Activated T-helper 2 cell treated with anti-CD3 and anti-CD28 coated beads, Interferon-gamma antibody, Interleukin-2, Interleukin-4, amounts not matched to agents 10 μg/mL and 5 μg/mL and 100 μg/mL, durations not matched to agents 14 hours and 24 hours and 36 hours (primary cell): Measurements from ENCODE around the gene ITGB7. TPM values are rescaled to one million over a fixed set of nuclear protein-coding genes. Genes with fewer than 3 reads are reported as not detected.

ENCODE experiments used
- DNase-seq: peaks from one replicate; pipeline ENCODE4 v3.0.0; 2021; ENCODE audit warnings: low spot score
- H3K27ac Mint-ChIP-seq: one replicate; pipeline ENCODE4 v1.8.0; 2021; ENCODE audit warnings: mixed read lengths
- H3K27me3 Mint-ChIP-seq: one replicate; pipeline ENCODE4 v1.8.0; 2021; ENCODE audit warnings: low read depth, mixed read lengths
- H3K36me3 Mint-ChIP-seq: one replicate; pipeline ENCODE4 v1.8.0; 2021; ENCODE audit warnings: low read depth, mixed read lengths
- H3K4me1 Mint-ChIP-seq: one replicate; pipeline ENCODE4 v1.8.0; 2021; ENCODE audit warnings: low read depth, mixed read lengths
- H3K4me3 Mint-ChIP-seq: one replicate; pipeline ENCODE4 v1.8.0; 2021; ENCODE audit warnings: low read depth, mild to moderate bottlenecking, moderate library complexity, mixed read lengths
- H3K9me3 Mint-ChIP-seq: one replicate; pipeline ENCODE4 v1.8.0; 2021; ENCODE audit warnings: mixed read lengths
- intact Hi-C: fragments of 100-400 bp; cut with micrococcal nuclease; formaldehyde crosslinking; loops from one replicate; pipeline ENCODE4 v1.15.1; 2023
- total RNA-seq: library from RNA; stranded (reverse); gene quantifications from 2 replicates; pipeline ENCODE4 v1.2.3, GENCODE V29; 2022

ITGB7 gene
- total RNA-seq, result 200 and 208 TPM in 2 replicates

DNA sequence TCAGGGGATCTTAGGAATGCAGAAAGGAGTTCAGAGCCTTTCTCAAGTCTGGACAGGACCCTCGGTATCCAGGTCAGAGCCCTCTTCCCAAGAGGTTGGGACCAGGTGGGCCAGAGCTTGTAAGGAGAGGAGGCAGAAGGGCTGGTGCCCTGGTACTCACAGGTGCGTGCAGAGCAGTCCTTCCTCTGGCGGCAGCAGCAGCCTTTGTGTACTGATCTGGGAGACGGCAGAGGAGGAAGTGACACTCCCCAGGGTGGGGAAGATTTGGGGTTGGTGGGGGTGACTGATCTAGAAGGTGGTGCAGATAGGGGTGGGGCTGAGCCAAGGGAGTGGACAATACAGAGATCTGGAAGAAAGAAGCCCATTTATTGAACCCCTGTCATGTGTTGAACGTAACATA lies at the start of gene ITGB7:
TSS of gene ITGB7 (minus strand) at position 210 of the 400 bp plus-strand sequence. CDS start 6,808 bp downstream, outside the sequence.
- H3K36me3 Mint-ChIP-seq, result peaks cover 38% of the 10 kb centered on the region
- intact Hi-C loops, result loop anchor here (2.0 to 10.0 kb wide), 2 partner anchors 118 to 298 kb away; partner anchors contain the start of genes NPFF and TARBP2
- peak; percentile 68 for DNase-seq
- no peaks in the 10 kb centered on the region for H3K27me3 Mint-ChIP-seq
- H3K4me1 Mint-ChIP-seq, result peaks cover 57% of the 10 kb centered on the region
- no peaks in the 10 kb centered on the region for H3K9me3 Mint-ChIP-seq
- peak within 1 kb of the TSS; percentile 66 for H3K27ac Mint-ChIP-seq
- peak within 1 kb of the TSS; percentile 82 for H3K4me3 Mint-ChIP-seq

- DNase-seq, result no peak
- Mint-ChIP-seq H3K36me3 (peaks cover 26% of the 10 kb centered on the region), H3K9me3 (no peaks in the 10 kb centered on the region), H3K27me3 (no peaks in the 10 kb centered on the region), H3K4me3 (no peak overlapping the region), H3K4me1 (peaks cover 42% of the 10 kb centered on the region), H3K27ac (no peak overlapping the region)
- intact Hi-C loops, result no loop called here
Observed at GRCh38 chr12:53255996-53256395, 48.9 kb upstream of the ITGB7 start.

- intact Hi-C loops, result loop anchor here (5.0 kb wide), 1 partner anchor 42 kb away; the partner anchor contains the start of genes MYG1 and PFDN5
- H3K4me3 Mint-ChIP-seq, result peak overlapping the region; percentile 30
Observed at GRCh38 chr12:53254816-53255545, 47.9 kb upstream of the ITGB7 start.

DNA sequence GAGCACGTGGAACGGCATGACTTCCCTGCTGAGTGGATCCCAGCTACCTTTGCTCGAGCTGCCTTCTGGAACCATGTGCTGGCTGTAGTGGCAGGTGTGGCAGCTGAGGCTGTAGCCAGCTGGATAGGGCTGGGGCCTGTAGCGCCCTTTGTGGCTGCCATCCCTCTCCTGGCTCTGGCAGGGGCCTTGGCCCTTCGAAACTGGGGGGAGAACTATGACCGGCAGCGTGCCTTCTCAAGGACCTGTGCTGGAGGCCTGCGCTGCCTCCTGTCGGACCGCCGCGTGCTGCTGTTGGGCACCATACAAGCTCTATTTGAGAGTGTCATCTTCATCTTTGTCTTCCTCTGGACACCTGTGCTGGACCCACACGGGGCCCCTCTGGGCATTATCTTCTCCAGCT lies 46.2 kb upstream of the ITGB7 start:
- DNase-seq, result no peak
- Mint-ChIP-seq H3K4me1 (peaks cover 37% of the 10 kb centered on the region), H3K36me3 (peaks cover 26% of the 10 kb centered on the region), H3K9me3 (no peaks in the 10 kb centered on the region), H3K4me3 (peak overlapping the region; percentile 94), H3K27me3 (peaks cover 2% of the 10 kb centered on the region), H3K27ac (peak overlapping the region; percentile 37)
- intact Hi-C loops, result loop anchor here (2.0 to 5.0 kb wide), 2 partner anchors 20 to 44 kb away; partner anchors contain the start of genes MYG1, PFDN5 and RARG

More at GRCh38 chr12:53254816-53255545, 47.9 kb upstream of the ITGB7 start:
- no peaks in the 10 kb centered on the region for H3K27me3 Mint-ChIP-seq
- no peaks in the 10 kb centered on the region for H3K9me3 Mint-ChIP-seq
- H3K4me1 Mint-ChIP-seq, result peaks cover 42% of the 10 kb centered on the region
- H3K36me3 Mint-ChIP-seq, result peaks cover 26% of the 10 kb centered on the region
- DNase-seq, result no peak
- no peak overlapping the region for H3K27ac Mint-ChIP-seq

DNA sequence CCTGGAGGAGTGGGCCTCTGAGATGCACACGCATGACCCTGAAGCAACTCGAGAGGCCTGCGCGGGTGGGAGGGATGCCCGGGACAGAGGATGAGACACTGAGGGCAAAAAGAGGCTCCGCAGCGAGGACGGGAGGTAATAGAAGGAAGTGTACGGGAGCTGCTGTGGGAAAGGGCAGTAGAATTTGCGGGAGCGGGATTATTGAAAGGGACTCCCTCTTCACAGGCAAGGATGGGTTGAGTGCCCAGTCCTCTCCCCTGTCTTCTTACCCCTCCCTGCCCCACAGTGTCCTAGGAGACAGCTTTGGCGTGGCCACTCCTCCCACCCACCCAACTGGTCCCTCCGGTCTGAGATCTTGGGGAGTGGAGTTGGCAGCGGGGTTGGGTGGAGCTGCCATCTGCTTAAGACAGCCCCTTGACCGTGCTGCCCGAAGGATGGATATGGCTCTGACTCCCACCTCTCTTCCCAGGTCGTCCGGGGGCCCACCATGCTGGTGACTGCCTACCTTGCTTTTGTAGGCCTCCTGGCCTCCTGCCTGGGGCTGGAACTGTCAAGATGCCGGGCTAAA lies 45.4 kb upstream of the ITGB7 start:
- H3K27me3 Mint-ChIP-seq, result peaks cover 2% of the 10 kb centered on the region
- peak overlapping the region; percentile 82 for H3K27ac Mint-ChIP-seq
- H3K36me3 Mint-ChIP-seq, result peaks cover 26% of the 10 kb centered on the region
- intact Hi-C loops, result loop anchor here (1.0 to 5.0 kb wide), 3 partner anchors 16 to 45 kb away; partner anchors contain the start of genes ESPL1, MYG1, PFDN5 and RARG
- H3K4me3 Mint-ChIP-seq, result peak overlapping the region; percentile 94
- no peaks in the 10 kb centered on the region for H3K9me3 Mint-ChIP-seq
- peaks cover 37% of the 10 kb centered on the region for H3K4me1 Mint-ChIP-seq
- DNase-seq, result no peak

GRCh38 chr12:53251477-53252348 lies 44.7 kb upstream of the ITGB7 start:
- DNase-seq, result peak; percentile 70
- Mint-ChIP-seq H3K27me3 (peaks cover 2% of the 10 kb centered on the region), H3K9me3 (no peaks in the 10 kb centered on the region), H3K4me3 (peak overlapping the region; percentile 94), H3K4me1 (peaks cover 37% of the 10 kb centered on the region), H3K36me3 (peaks cover 26% of the 10 kb centered on the region), H3K27ac (peak overlapping the region; percentile 86)
- intact Hi-C loops, result loop anchor here (1.0 to 5.0 kb wide), 5 partner anchors 17 to 46 kb away; partner anchors contain the start of genes ESPL1, MYG1, PFDN5 and RARG

GRCh38 chr12:53245286-53245685 lies 38.2 kb upstream of the ITGB7 start:
- H3K9me3 Mint-ChIP-seq, result no peaks in the 10 kb centered on the region

GRCh38 chr12:53244337-53244736 lies 37.3 kb upstream of the ITGB7 start:
- intact Hi-C loops, result no loop called here
- no peaks in the 10 kb centered on the region for H3K9me3 Mint-ChIP-seq
- H3K36me3 Mint-ChIP-seq, result no peaks in the 10 kb centered on the region
- no peak overlapping the region for H3K27ac Mint-ChIP-seq
- peaks cover 29% of the 10 kb centered on the region for H3K27me3 Mint-ChIP-seq
- no peak for DNase-seq
- H3K4me1 Mint-ChIP-seq, result peaks cover 4% of the 10 kb centered on the region
- H3K4me3 Mint-ChIP-seq, result no peak overlapping the region

More at GRCh38 chr12:53245286-53245685, 38.2 kb upstream of the ITGB7 start:
- Mint-ChIP-seq H3K4me1 (peaks cover 4% of the 10 kb centered on the region), H3K4me3 (no peak overlapping the region), H3K36me3 (no peaks in the 10 kb centered on the region), H3K27ac (no peak overlapping the region), H3K27me3 (peaks cover 28% of the 10 kb centered on the region)
- DNase-seq, result no peak
- intact Hi-C loops, result no loop called here

- H3K9me3 Mint-ChIP-seq, result no peaks in the 10 kb centered on the region
- peaks cover 7% of the 10 kb centered on the region for H3K4me1 Mint-ChIP-seq
- no peak overlapping the region for H3K4me3 Mint-ChIP-seq
- peaks cover 29% of the 10 kb centered on the region for H3K27me3 Mint-ChIP-seq
- intact Hi-C loops, result no loop called here
- no peak for DNase-seq
- H3K27ac Mint-ChIP-seq, result no peak overlapping the region
- no peaks in the 10 kb centered on the region for H3K36me3 Mint-ChIP-seq
Observed at GRCh38 chr12:53241623-53242412, 34.8 kb upstream of the ITGB7 start.

- intact Hi-C loops, result no loop called here
- Mint-ChIP-seq H3K4me1 (peaks cover 24% of the 10 kb centered on the region), H3K27me3 (peaks cover 24% of the 10 kb centered on the region), H3K36me3 (no peaks in the 10 kb centered on the region), H3K4me3 (no peak overlapping the region), H3K9me3 (no peaks in the 10 kb centered on the region), H3K27ac (no peak overlapping the region)
- no peak for DNase-seq
Observed at GRCh38 chr12:53239643-53240258, 32.7 kb upstream of the ITGB7 start.

DNA sequence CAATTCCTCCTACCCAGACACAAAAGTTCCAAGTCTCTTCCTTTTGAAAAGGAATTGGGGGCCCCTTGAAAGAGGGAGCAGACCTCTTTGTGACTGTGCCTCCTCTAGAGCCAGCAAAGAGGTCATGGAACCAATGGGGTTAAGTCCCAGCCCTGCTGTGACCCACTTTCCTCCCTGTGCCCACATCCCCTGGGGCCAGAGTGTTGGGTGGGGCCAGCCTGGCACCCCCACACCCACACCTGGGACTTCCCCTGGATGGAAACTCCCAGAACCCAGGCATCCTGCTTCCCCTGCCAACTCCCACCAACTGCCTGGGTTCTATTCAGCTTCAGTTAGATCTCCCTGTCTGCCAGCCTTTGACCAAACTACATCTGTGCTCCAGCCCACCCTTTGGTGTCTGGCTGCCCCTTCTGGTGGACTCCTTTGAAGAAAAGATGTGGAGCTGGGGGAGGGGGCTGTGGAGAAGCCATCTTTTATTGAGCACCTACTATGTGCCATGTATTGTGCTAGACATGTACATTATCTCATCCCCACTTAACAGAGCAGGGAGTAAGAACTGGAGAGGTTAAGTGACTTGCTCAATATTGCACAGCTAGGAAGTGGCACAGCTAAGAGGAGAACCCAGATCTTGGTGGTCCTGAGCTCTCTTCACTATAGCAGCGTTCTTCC lies 29.5 kb upstream of the ITGB7 start:
- Mint-ChIP-seq H3K4me3 (no peak overlapping the region), H3K36me3 (no peaks in the 10 kb centered on the region), H3K27me3 (peaks cover 7% of the 10 kb centered on the region), H3K4me1 (peaks cover 33% of the 10 kb centered on the region), H3K27ac (peak overlapping the region; percentile 30), H3K9me3 (no peaks in the 10 kb centered on the region)
- intact Hi-C loops, result loop anchor here (2.0 kb wide), 1 partner anchor 14 kb away; no protein-coding TSS in a partner anchor
- DNase-seq, result no peak
